Heart left ventricle (tissue), 16 donors: ENCODE measurements around the gene GYG1. TPM values are rescaled to one million over a fixed set of nuclear protein-coding genes. Genes with fewer than 3 reads are reported as not detected.

Experiments used
- ATAC-seq, 4 donors: fragments of 200-7000 bp; cut with Tn5 transposase; one replicate each; pipeline ENCODE4 v1.9.1; 2020 to 2022; ENCODE audit warnings: moderate library complexity in 4 of 4, mild to moderate bottlenecking in 3 of 4, moderate number of reproducible peaks in 1 of 4
- DNase-seq, 5 donors: peaks; one replicate each; pipeline ENCODE4 v3.0.0-alpha.2; 2020
- H3K27ac ChIP-seq, 12 donors: fragments of 200-600 bp; sonication (generic) in 4 of 12; one replicate each; pipeline versions ENCODE4 v1.5.0 to v1.8.0; 2016 to 2022; ENCODE audit warnings: mild to moderate bottlenecking in 2 of 12
- H3K27me3 ChIP-seq, 9 donors: fragments of 200-600 bp; sonication (generic) in 2 of 9; one replicate each; pipeline versions ENCODE4 v1.5.1 to v1.8.0; 2016 to 2022; ENCODE audit warnings: mild to moderate bottlenecking in 3 of 9
- H3K36me3 ChIP-seq, 9 donors: fragments of 200-600 bp; sonication (generic) in 2 of 9; one replicate each; pipeline versions ENCODE4 v1.5.0 to v1.8.0; 2018 to 2022; ENCODE audit warnings: mild to moderate bottlenecking in 2 of 9
- H3K4me1 ChIP-seq, 12 donors: fragments of 200-600 bp; sonication (generic) in 4 of 12; one replicate each; pipeline versions ENCODE4 v1.5.0 to v1.8.0; 2016 to 2022; ENCODE audit warnings: mild to moderate bottlenecking in 3 of 12
- H3K4me3 ChIP-seq, 12 donors: fragments of 200-600 bp; sonication (generic) in 4 of 12; one replicate each; pipeline versions ENCODE4 v1.5.0 to v1.8.0; 2017 to 2022; ENCODE audit warnings: mild to moderate bottlenecking in 9 of 12, moderate library complexity in 4 of 12
- H3K9me3 ChIP-seq, 12 donors: fragments of 200-600 bp; sonication (generic) in 4 of 12; one replicate each; pipeline versions ENCODE4 v1.5.0 to v1.8.0; 2016 to 2022; ENCODE audit warnings: mild to moderate bottlenecking in 1 of 12
- POLR2A ChIP-seq, 2 donors: fragments of 450-650 bp; IDR thresholded peaks; one replicate each; pipeline ENCODE4 v1.6.1; 2017; ENCODE audit warnings: antibody characterized with exemption in 2 of 2, mild to moderate bottlenecking in 2 of 2, moderate library complexity in 2 of 2
- WGBS, 4 donors: extraction: QIAGEN DNeasy Blood & Tissue Kit in 2 of 4; methylation state at CpG; one replicate each; pipeline versions ENCODE4 v1.1.5 to v1.1.7; 2013 to 2018; 5-methylcytosine and 5-hydroxymethylcytosine counted together
- intact Hi-C, 10 donors: fragments of 100-400 bp; cut with DNase I; formaldehyde crosslinking; loops; one replicate each; pipeline versions ENCODE4 v1.11.1 to v1.14.2; 2022
- polyA plus RNA-seq, 2 donors: library from polyadenylated mRNA; stranded (reverse); fragments of 200-250 nt; gene quantifications; one replicate each; pipeline ENCODE4 v1.2.3, GENCODE V29; 2013
- total RNA-seq, 9 donors: library from RNA; depleted of rRNA in 2 of 9; stranded (reverse); fragments of >200 nt in 2 of 9; fragmentation: NEBNext Ultra II Directional in 3 of 9; extraction: Animal tissue kit (Norgen Biotek cat#: 25700) in 3 of 9; gene quantifications; one replicate each; pipeline versions ENCODE4 v1.1.0 to v1.2.4, GENCODE V29; 2016 to 2023
- TF ChIP-seq, protein P1 (sequence below), 12 donors: fragments of 200-600 bp; sonication (generic) in 4 of 12; IDR thresholded peaks; one replicate each; pipeline versions ENCODE4 v1.5.0 to v1.8.0; 2018 to 2022; ENCODE audit warnings: antibody characterized with exemption in 12 of 12, mild to moderate bottlenecking in 5 of 12
- donor health status: ischemic (EF 13 %, LVEDD 7.1; RV severe dilation, severe dysfunction).
- donor health status: healthy with polysubstance abuse.
- donor health status: DM: no; HTN: yes; CAD: no.
- donor health status: DM: no; HTN: no; CAD: no.
- donor health status: ischemic (EF 25% LVEDD 6.9; RV normal size, moderate dysfunction).
- donor health status: ischemic (EF 25% LVEDD 5.7; RV mildly dilated, moderate dysfunction).
- donor health status: healthy.
- donor health status: DM: yes; HTN: yes; CAD: no.
- donor health status: ischemic (EF 35%, LVEDD 5.7; RV mildly dilated, moderate dysfunction).
- donor health status: nonischemic (EF 11% LVEDD 7.7; RV severe dilation, severe dysfunction).
- donor health status: DM: yes; HTN: yes; CAD: no.
- donor health status: PGD.
- donor health status: ischemic (EF 29% LVEDD 5.4; RV normal size, mild dysfunction).
- donor health status: nonischemic (EF 23%, LVEDD 6.1; RV moderate dilation, normal function).

The GYG1 gene
- total and polyA plus RNA-seq, 11 donors: 78.2 to 313 (median 144) TPM

DNA sequence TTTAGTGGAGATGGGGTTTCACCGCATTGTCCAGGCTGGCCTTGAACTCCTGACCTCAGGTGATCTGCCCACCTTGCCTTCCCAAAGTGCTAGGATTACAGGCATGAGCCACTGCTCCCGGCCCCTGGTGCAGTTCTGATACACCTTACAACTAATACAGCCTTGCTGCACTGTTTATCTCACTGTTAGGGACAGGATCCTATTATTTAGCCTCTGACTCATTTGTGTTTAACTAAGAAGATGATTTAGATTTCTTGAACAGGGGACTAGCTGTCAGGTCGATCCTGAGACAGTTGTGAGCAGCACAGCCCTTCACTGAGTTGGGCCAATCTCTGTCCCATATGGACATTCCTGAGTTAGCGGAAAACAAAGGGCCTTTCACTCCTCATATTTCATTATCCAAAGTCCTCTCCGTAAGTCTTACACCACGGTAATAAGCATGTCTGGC, 19.2 kb downstream of the GYG1 start:
- peaks cover 0 to 92% (median 79%) of the 10 kb centered on the region in 9 donors for H3K36me3 ChIP-seq
- H3K4me3 ChIP-seq: no peak overlapping the region
- no peak for DNase-seq
- peaks cover 0 to 32% (median 19%) of the 10 kb centered on the region in 12 donors for H3K4me1 ChIP-seq
- H3K27me3 ChIP-seq: no peaks in the 10 kb centered on the region
- no peak for TF ChIP-seq POLR2A (IDR thresholded peaks at IDR 0.05)
- TF ChIP-seq, protein P1, sequence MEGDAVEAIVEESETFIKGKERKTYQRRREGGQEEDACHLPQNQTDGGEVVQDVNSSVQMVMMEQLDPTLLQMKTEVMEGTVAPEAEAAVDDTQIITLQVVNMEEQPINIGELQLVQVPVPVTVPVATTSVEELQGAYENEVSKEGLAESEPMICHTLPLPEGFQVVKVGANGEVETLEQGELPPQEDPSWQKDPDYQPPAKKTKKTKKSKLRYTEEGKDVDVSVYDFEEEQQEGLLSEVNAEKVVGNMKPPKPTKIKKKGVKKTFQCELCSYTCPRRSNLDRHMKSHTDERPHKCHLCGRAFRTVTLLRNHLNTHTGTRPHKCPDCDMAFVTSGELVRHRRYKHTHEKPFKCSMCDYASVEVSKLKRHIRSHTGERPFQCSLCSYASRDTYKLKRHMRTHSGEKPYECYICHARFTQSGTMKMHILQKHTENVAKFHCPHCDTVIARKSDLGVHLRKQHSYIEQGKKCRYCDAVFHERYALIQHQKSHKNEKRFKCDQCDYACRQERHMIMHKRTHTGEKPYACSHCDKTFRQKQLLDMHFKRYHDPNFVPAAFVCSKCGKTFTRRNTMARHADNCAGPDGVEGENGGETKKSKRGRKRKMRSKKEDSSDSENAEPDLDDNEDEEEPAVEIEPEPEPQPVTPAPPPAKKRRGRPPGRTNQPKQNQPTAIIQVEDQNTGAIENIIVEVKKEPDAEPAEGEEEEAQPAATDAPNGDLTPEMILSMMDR (IDR thresholded peaks at IDR 0.05): no peak
- no peaks in the 10 kb centered on the region for H3K9me3 ChIP-seq
- WGBS, 4 donors: 56 to 64% (median 61%) methylated on average over 5 to 6 of the region's 6 CpGs
- peak overlapping the region in 6 of 12 donors; percentile 8 to 55 (median 16) for H3K27ac ChIP-seq
- intact Hi-C loops: no loop called here
- ATAC-seq: peak in 3 of 4 donors; percentile 38 to 58 (median 38)

- no peak for DNase-seq
- no peaks in the 10 kb centered on the region for H3K27me3 ChIP-seq
- no peak for TF ChIP-seq POLR2A (IDR thresholded peaks at IDR 0.05)
- TF ChIP-seq, protein P1 (IDR thresholded peaks at IDR 0.05): no peak
- ATAC-seq: no peak
- WGBS, 4 donors: 56 to 68% (median 59%) methylated on average over 2 of the region's 2 CpGs
- H3K4me3 ChIP-seq: no peak overlapping the region
- peaks cover 0 to 88% (median 75%) of the 10 kb centered on the region in 9 donors for H3K36me3 ChIP-seq
- no peaks in the 10 kb centered on the region for H3K9me3 ChIP-seq
- intact Hi-C loops: no loop called here
- peak overlapping the region in 6 of 12 donors; percentile 6 to 55 (median 15) for H3K27ac ChIP-seq
- peaks cover 0 to 32% (median 19%) of the 10 kb centered on the region in 12 donors for H3K4me1 ChIP-seq
Measured at GRCh38 chr3:149010966-149011365, 19.6 kb downstream of the GYG1 start.

GRCh38 chr3:149011676-149012075, 20.3 kb downstream of the GYG1 start:
- Histone ChIP-seq H3K9me3 (no peaks in the 10 kb centered on the region), H3K27ac (peak overlapping the region in 2 of 12 donors; percentile 21 to 25), H3K36me3 (peaks cover 0 to 81% (median 68%) of the 10 kb centered on the region in 9 donors), H3K27me3 (no peaks in the 10 kb centered on the region), H3K4me3 (no peak overlapping the region), H3K4me1 (peaks cover 0 to 37% (median 22%) of the 10 kb centered on the region in 12 donors)
- 25 to 49% (median 43%) methylated on average over 5 of the region's 5 CpGs for WGBS, 4 donors
- intact Hi-C loops: no loop called here
- TF ChIP-seq POLR2A (IDR thresholded peaks at IDR 0.05): no peak
- TF ChIP-seq, protein P1 (IDR thresholded peaks at IDR 0.05): no peak
- peak in 2 of 4 donors; percentile 41 to 60 for ATAC-seq
- peak in 3 of 5 donors; percentile 28 to 44 (median 41) for DNase-seq

GRCh38 chr3:149013726-149014125, 22.4 kb downstream of the GYG1 start:
- WGBS, 4 donors: 96 to 98% (median 97%) methylated on average over 6 of the region's 6 CpGs
- peaks cover 0 to 63% (median 47%) of the 10 kb centered on the region in 9 donors for H3K36me3 ChIP-seq
- no peak for ATAC-seq
- H3K27ac ChIP-seq: no peak overlapping the region
- DNase-seq: no peak
- no peak overlapping the region for H3K4me3 ChIP-seq
- H3K9me3 ChIP-seq: no peaks in the 10 kb centered on the region
- H3K4me1 ChIP-seq: peaks cover 0 to 57% (median 28%) of the 10 kb centered on the region in 12 donors
- intact Hi-C loops: no loop called here
- TF ChIP-seq POLR2A (IDR thresholded peaks at IDR 0.05): no peak
- TF ChIP-seq, protein P1 (IDR thresholded peaks at IDR 0.05): no peak
- H3K27me3 ChIP-seq: no peaks in the 10 kb centered on the region
